HEK293T (cell line): Measurements from ENCODE around the gene PRAF2.

Source experiments
- CTBP1 ChIP-seq: fragments of 450-650 bp; IDR thresholded peaks from 2 replicates; pipeline ENCODE4 v1.6.1; 2016; ENCODE audit warnings: borderline replicate concordance
- ELF4 ChIP-seq: fragments of 450-650 bp; IDR thresholded peaks from 2 replicates; pipeline ENCODE4 v1.6.1; 2017; ENCODE audit warnings: antibody characterized with exemption
- FOXM1 ChIP-seq: fragments of 450-650 bp; IDR thresholded peaks from 2 replicates; pipeline ENCODE4 v1.6.1; 2017; ENCODE audit warnings: mild to moderate bottlenecking, borderline replicate concordance
- LEF1 ChIP-seq: fragments of 450-650 bp; IDR thresholded peaks from 2 replicates; pipeline ENCODE4 v1.6.1; 2017; ENCODE audit warnings: mild to moderate bottlenecking, borderline replicate concordance
- NFRKB ChIP-seq: fragments of 450-650 bp; IDR thresholded peaks from 2 replicates; pipeline ENCODE4 v1.6.1; 2016; ENCODE audit warnings: mild to moderate bottlenecking, moderate library complexity
- SP1 ChIP-seq: fragments of 450-650 bp; IDR thresholded peaks from 2 replicates; pipeline ENCODE4 v1.6.1; 2017
- SUZ12 ChIP-seq: fragments of 450-650 bp; IDR thresholded peaks from 2 replicates; pipeline ENCODE4 v1.6.1; 2016; ENCODE audit warnings: mild to moderate bottlenecking
- TARDBP ChIP-seq: fragments of 450-650 bp; IDR thresholded peaks from 2 replicates; pipeline ENCODE4 v1.6.1; 2016

- TF ChIP-seq LEF1 (no peak), SUZ12 (no peak), CTBP1 (no peak), TARDBP (no peak), FOXM1 (no peak), SP1 (no peak), NFRKB (no peak), ELF4 (no peak)
These were observed 43.5 kb downstream of the PRAF2 start for GRCh38 chrX:49030283-49030682.
